Measurements from ENCODE around the gene NTNG2.

Gene NTNG2

GRCh38 chr9:132169672-132170392 is 8.0 kb downstream of the NTNG2 start:
- TF ChIP-seq CTCF (IDR thresholded peaks at IDR 0.05; ENCODE audit: low read depth, low read length): peak; percentile 93
- peak; percentile 57 to 69 for DNase-seq (ENCODE audit: low read depth in 2 of 2)
- no peak overlapping the region for H3K4me3 ChIP-seq (replicated peaks in 1 of 2; ENCODE audit: low read depth in 2 of 2, low read length in 2 of 2)

GRCh38 chr9:132171702-132172101 is 9.8 kb downstream of the NTNG2 start:
- no peak for DNase-seq (ENCODE audit: low read depth in 2 of 2)
- no peak for TF ChIP-seq CTCF (IDR thresholded peaks at IDR 0.05; ENCODE audit: low read depth, low read length)
- no peak overlapping the region for H3K4me3 ChIP-seq (replicated peaks in 1 of 2; ENCODE audit: low read depth in 2 of 2, low read length in 2 of 2)

GRCh38 chr9:132172185-132172584 is 10.3 kb downstream of the NTNG2 start:
- DNase-seq (ENCODE audit: low read depth in 2 of 2): no peak

GRCh38 chr9:132175431-132175830 is 13.6 kb downstream of the NTNG2 start:
- TF ChIP-seq CTCF (IDR thresholded peaks at IDR 0.05; ENCODE audit: low read depth, low read length): no peak
- no peak overlapping the region for H3K4me3 ChIP-seq (replicated peaks in 1 of 2; ENCODE audit: low read depth in 2 of 2, low read length in 2 of 2)
- no peak for DNase-seq (ENCODE audit: low read depth in 2 of 2)

More at GRCh38 chr9:132172185-132172584, 10.3 kb downstream of the NTNG2 start:
- TF ChIP-seq CTCF (IDR thresholded peaks at IDR 0.05; ENCODE audit: low read depth, low read length): no peak
- no peak overlapping the region for H3K4me3 ChIP-seq (replicated peaks in 1 of 2; ENCODE audit: low read depth in 2 of 2, low read length in 2 of 2)

GRCh38 chr9:132176338-132176737 is 14.5 kb downstream of the NTNG2 start:
- H3K4me3 ChIP-seq (replicated peaks in 1 of 2; ENCODE audit: low read depth in 2 of 2, low read length in 2 of 2): no peak overlapping the region
- DNase-seq (ENCODE audit: low read depth in 2 of 2): no peak
- TF ChIP-seq CTCF (IDR thresholded peaks at IDR 0.05; ENCODE audit: low read depth, low read length): no peak

GRCh38 chr9:132181796-132182313 is 20.0 kb downstream of the NTNG2 start:
- DNase-seq (ENCODE audit: low read depth in 2 of 2): peak in 1 of 2 donors; percentile 64
- H3K4me3 ChIP-seq (replicated peaks in 1 of 2; ENCODE audit: low read depth in 2 of 2, low read length in 2 of 2): no peak overlapping the region
- no peak for TF ChIP-seq CTCF (IDR thresholded peaks at IDR 0.05; ENCODE audit: low read depth, low read length)

All from cardiac fibroblast (primary cell).